GM12878 (cell line): ENCODE measurements around the gene PFKL. TPM values are rescaled to one million over a fixed set of nuclear protein-coding genes. Genes with fewer than 3 reads are reported as not detected.

Experiments used
- ATAC-seq: fragments of 200-7000 bp; cut with Tn5 transposase; 3 replicates; pipeline ENCODE4 v1.9.1; 2020; ENCODE audit warnings: mild to moderate bottlenecking, moderate library complexity
- BruUV-seq: library from RNA; stranded (reverse); fragments of 400-500 nt; replicated peaks from 2 replicates; lab custom pipeline; 2021; lab: Mats Ljungman, UMichigan
- CTCF ChIA-PET: fragments of 300-600 bp; sonication (Branson Sonifier 250); formaldehyde crosslinking; extraction: SDS; loops from one replicate; lab custom pipeline; 2021; ENCODE audit warnings: inconsistent platforms; lab: Yijun Ruan, JAX
- POLR2A ChIA-PET: fragments of 350-600 bp; formaldehyde crosslinking; extraction: SDS; loops from one replicate; lab custom pipeline; 2021; ENCODE audit warnings: inconsistent platforms; lab: Charles Lee
- RAD21 ChIA-PET: fragments of 300-600 bp; sonication (Branson Sonifier 250); formaldehyde crosslinking; loops from one replicate; lab custom pipeline; 2023; ENCODE audit warnings: antibody characterized with exemption; ENCODE audit not compliant: unreplicated experiment; lab: Charles Lee
- SMC1A ChIA-PET: fragments of 300-600 bp; sonication (Branson Sonifier 250); formaldehyde crosslinking; loops from one replicate; lab custom pipeline; 2023; ENCODE audit not compliant: unreplicated experiment, uncharacterized antibody; lab: Charles Lee
- DNase-seq: peaks from one replicate; pipeline ENCODE4 v3.0.0-alpha.2; 2011; ENCODE audit warnings: low read depth, low spot score
- FAIRE-seq: peaks from 3 replicates; lab custom pipeline; 2011; peaks lifted over from hg19 to GRCh38; lab: Jason Lieb, UNC
- H2AFZ ChIP-seq: 2 replicates; pipeline ENCODE4 v1.6.0; 2011; ENCODE audit warnings: low read depth, low read length, control low read depth; ENCODE audit not compliant: control insufficient read depth
- H3K27ac ChIP-seq: 2 replicates; pipeline ENCODE4 v1.5.1; 2011; ENCODE audit warnings: control low read depth; ENCODE audit not compliant: control insufficient read depth, insufficient read depth
- H3K27me3 ChIP-seq, 2 experiments: replicated peaks in 1 of 2; 2 replicates each; pipeline versions ENCODE4 v1.6.0 to v1.6.1; 2011; ENCODE audit warnings: low read length in 1 of 2; ENCODE audit not compliant: control insufficient read depth in 2 of 2, insufficient read depth in 2 of 2
- H3K36me3 ChIP-seq, 2 experiments: 2 replicates each; pipeline ENCODE4 v1.5.1; 2011; ENCODE audit warnings: low read length in 1 of 2; ENCODE audit not compliant: control insufficient read depth in 2 of 2, insufficient read depth in 2 of 2
- H3K4me1 ChIP-seq: 2 replicates; pipeline ENCODE4 v1.6.1; 2011; ENCODE audit warnings: mild to moderate bottlenecking, low read length, moderate library complexity, mixed read lengths; ENCODE audit not compliant: control insufficient read depth, insufficient read depth
- H3K4me2 ChIP-seq: 2 replicates; pipeline ENCODE4 v1.6.0; 2011; ENCODE audit warnings: control low read depth; ENCODE audit not compliant: control insufficient read depth, insufficient read depth
- H3K4me3 ChIP-seq: fragments of 200-600 bp; sonication (generic); 2 replicates; pipeline ENCODE4 v1.5.1; 2016
- H3K79me2 ChIP-seq: 2 replicates; pipeline ENCODE4 v1.6.0; 2011; ENCODE audit warnings: low read length; ENCODE audit not compliant: control insufficient read depth, insufficient read depth
- H3K9ac ChIP-seq: 2 replicates; pipeline ENCODE4 v1.8.0; 2011; ENCODE audit warnings: low read length, control low read depth, mixed read lengths; ENCODE audit not compliant: control insufficient read depth, insufficient read depth
- H3K9me3 ChIP-seq: replicated peaks from 3 replicates; pipeline ENCODE4 v1.5.1; 2011; ENCODE audit warnings: mild to moderate bottlenecking, low read length; ENCODE audit not compliant: control insufficient read depth, insufficient read depth
- H4K20me1 ChIP-seq: 2 replicates; pipeline ENCODE4 v1.6.0; 2011; ENCODE audit not compliant: control insufficient read depth, insufficient read depth
- BCL11A ChIP-seq: IDR thresholded peaks from 2 replicates; pipeline ENCODE4 v1.6.1; 2011; ENCODE audit warnings: low read depth, low read length
- BHLHE40 ChIP-seq, 2 experiments: fragments of 450-650 bp in 1 of 2; IDR thresholded peaks; 2 replicates each; pipeline ENCODE4 v1.6.1; 2011 to 2017; ENCODE audit warnings: low read depth in 2 of 2, borderline replicate concordance in 1 of 2, improper control_type of control experiment in 1 of 2, low read length in 1 of 2, mild to moderate bottlenecking in 1 of 2
- BRCA1 ChIP-seq: IDR thresholded peaks from 2 replicates; pipeline ENCODE4 v1.6.1; 2011; ENCODE audit warnings: low read depth, low read length, improper control_type of control experiment
- CHD1 ChIP-seq: IDR thresholded peaks from 2 replicates; pipeline ENCODE4 v1.6.1; 2012; ENCODE audit warnings: low read depth, low read length, improper control_type of control experiment
- EGR1 ChIP-seq, 2 experiments: IDR thresholded peaks; 1 replicate in 1 of 2; 2 replicates in 1 of 2; pipeline ENCODE4 v1.6.1; 2011 to 2012; ENCODE audit warnings: low read depth in 2 of 2, low read length in 2 of 2, borderline replicate concordance in 1 of 2, mild to moderate bottlenecking in 1 of 2, moderate library complexity in 1 of 2
- HDGF ChIP-seq: fragments of 450-650 bp; IDR thresholded peaks from 2 replicates; pipeline ENCODE4 v1.6.1; 2016; ENCODE audit warnings: antibody characterized with exemption
- NRF1 ChIP-seq: conservative IDR thresholded peaks from 2 replicates; pipeline ENCODE4 v1.6.1; 2011; ENCODE audit warnings: mild to moderate bottlenecking, low read depth, low read length, improper control_type of control experiment
- RAD51 ChIP-seq: fragments of 450-650 bp; IDR thresholded peaks from 2 replicates; pipeline ENCODE4 v1.6.1; 2016; ENCODE audit warnings: moderate library complexity, mild to moderate bottlenecking, inconsistent platforms
- RELA ChIP-seq: fragments of 450-650 bp; IDR thresholded peaks from 2 replicates; pipeline ENCODE4 v1.8.0; 2014; ENCODE audit warnings: borderline replicate concordance; ENCODE audit not compliant: partially characterized antibody
- RUNX3 ChIP-seq: IDR thresholded peaks from 2 replicates; pipeline ENCODE4 v1.6.1; 2012; ENCODE audit warnings: low read length, inconsistent platforms
- SIX5 ChIP-seq: IDR thresholded peaks from 2 replicates; pipeline ENCODE4 v1.6.1; 2011; ENCODE audit warnings: mild to moderate bottlenecking, low read depth, low read length, moderate library complexity; ENCODE audit not compliant: severe bottlenecking
- STAT3 ChIP-seq: IDR thresholded peaks from 2 replicates; pipeline ENCODE4 v1.6.1; 2011; ENCODE audit warnings: low read depth, low read length, improper control_type of control experiment
- TCF7 ChIP-seq: IDR thresholded peaks from 2 replicates; pipeline ENCODE4 v1.6.1; 2014; ENCODE audit warnings: antibody characterized with exemption, borderline replicate concordance
- WGBS: methylation state at CpG from one replicate; pipeline ENCODE4 v1.1.6; 2016; ENCODE audit warnings: low lambda C conversion rate; ENCODE audit not compliant: insufficient replicate concordance, insufficient coverage; ENCODE audit errors: missing lambda C conversion rate; 5-methylcytosine and 5-hydroxymethylcytosine counted together
- in situ Hi-C: fragments of 300-500 bp; cut with MboI; formaldehyde crosslinking; loops from 9 replicates; pipeline ENCODE4 v1.14.3; 2018; ENCODE audit warnings: mixed read lengths
- intact Hi-C: fragments of 100-400 bp; cut with micrococcal nuclease; formaldehyde crosslinking; loops from one replicate; pipeline ENCODE4 v1.14.2; 2022; ENCODE audit not compliant: unreplicated experiment
- polyA plus RNA-seq, 11 experiments: library from polyadenylated mRNA; depleted of rRNA in 4 of 11; unstranded in 6 of 11; stranded (reverse) in 5 of 11; fragments of >200 nt; fragmentation: Nextera tagmentation in 4 of 11; fragmentation: Illumina TruSeq in 1 of 11; extraction: Ambion mirVana in 4 of 11; extraction: Trizol in 1 of 11; gene quantifications; 1 replicate in 1 of 11; 2 replicates in 10 of 11; pipeline versions ENCODE4 v1.2.1 to v1.2.3, GENCODE V29; 2011 to 2016; ENCODE audit warnings: inconsistent platforms in 2 of 11, missing spikeins in 2 of 11, low read depth in 1 of 11
- total RNA-seq, 4 experiments: library from RNA; depleted of rRNA in 3 of 4; stranded (reverse); fragments of >200 nt in 3 of 4; fragmentation: Illumina TruSeq in 1 of 4; extraction: Trizol in 1 of 4; gene quantifications; 2 replicates each; pipeline versions ENCODE4 v1.2.1 to v1.2.3, GENCODE V29; 2013 to 2021
- TF ChIP-seq, protein P1 (sequence below): fragments of 150-350 bp; IDR thresholded peaks from 2 replicates; pipeline ENCODE4 v1.6.1; 2016; ENCODE audit warnings: low read depth, low read length
- TF ChIP-seq, protein P2 (sequence below), 3 experiments: IDR thresholded peaks in 2 of 3; conservative IDR thresholded peaks in 1 of 3; 2 replicates each; pipeline ENCODE4 v1.5.1; 2011; ENCODE audit warnings: low read depth in 3 of 3, low read length in 3 of 3, mild to moderate bottlenecking in 3 of 3, control low read depth in 2 of 3, moderate library complexity in 2 of 3, inconsistent platforms in 1 of 3, mixed read lengths in 1 of 3; ENCODE audit not compliant: control insufficient read depth in 2 of 3, insufficient read depth in 1 of 3; ENCODE audit errors: extremely low read depth in 1 of 3
- TF ChIP-seq, protein P3 (sequence below): fragments of 450-650 bp; IDR thresholded peaks from 2 replicates; pipeline ENCODE4 v1.6.1; 2017; ENCODE audit warnings: mild to moderate bottlenecking

Gene PFKL
- total and polyA plus RNA-seq, 10 of the 15 experiments (the other 5 are each of a cell fraction or from before 2014, with no cell fraction given) = 1.2 to 192 (median 112) TPM

DNA sequence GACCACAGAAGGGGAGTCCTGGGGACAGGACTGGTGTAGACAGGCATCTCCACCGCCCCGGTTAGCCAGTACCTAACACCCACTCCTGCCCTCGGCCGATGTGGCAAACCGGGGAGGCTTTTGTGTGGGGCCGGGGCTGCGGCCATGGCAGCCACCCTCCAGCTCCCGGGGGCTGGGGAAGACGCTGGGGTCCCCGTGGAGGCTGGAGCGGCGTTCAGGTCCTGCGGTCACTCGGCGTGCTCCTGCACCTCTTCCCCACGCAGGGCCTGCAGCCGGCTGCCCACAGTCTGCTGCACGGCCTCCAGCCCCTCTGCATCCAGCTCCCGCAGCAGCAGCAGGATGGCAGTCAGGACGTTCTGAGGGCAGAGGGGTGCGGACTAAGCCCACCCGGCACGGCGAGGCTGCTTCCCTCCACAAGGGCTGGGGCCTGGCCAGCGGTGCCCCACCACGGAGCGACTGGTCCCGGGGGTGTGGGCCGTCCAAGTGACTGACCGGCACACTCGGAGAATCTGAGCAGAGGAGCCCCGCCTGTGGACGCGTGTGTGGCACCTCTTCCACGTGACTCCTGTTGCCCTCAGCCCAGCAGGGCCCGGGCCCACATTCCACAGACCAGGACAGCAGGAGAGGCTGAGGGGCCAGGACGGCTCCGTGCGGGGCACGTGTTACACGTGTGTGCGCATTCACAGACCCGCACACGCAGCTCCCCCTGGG is 30.3 kb downstream of the PFKL start (continued):
- TF ChIP-seq, protein P1, sequence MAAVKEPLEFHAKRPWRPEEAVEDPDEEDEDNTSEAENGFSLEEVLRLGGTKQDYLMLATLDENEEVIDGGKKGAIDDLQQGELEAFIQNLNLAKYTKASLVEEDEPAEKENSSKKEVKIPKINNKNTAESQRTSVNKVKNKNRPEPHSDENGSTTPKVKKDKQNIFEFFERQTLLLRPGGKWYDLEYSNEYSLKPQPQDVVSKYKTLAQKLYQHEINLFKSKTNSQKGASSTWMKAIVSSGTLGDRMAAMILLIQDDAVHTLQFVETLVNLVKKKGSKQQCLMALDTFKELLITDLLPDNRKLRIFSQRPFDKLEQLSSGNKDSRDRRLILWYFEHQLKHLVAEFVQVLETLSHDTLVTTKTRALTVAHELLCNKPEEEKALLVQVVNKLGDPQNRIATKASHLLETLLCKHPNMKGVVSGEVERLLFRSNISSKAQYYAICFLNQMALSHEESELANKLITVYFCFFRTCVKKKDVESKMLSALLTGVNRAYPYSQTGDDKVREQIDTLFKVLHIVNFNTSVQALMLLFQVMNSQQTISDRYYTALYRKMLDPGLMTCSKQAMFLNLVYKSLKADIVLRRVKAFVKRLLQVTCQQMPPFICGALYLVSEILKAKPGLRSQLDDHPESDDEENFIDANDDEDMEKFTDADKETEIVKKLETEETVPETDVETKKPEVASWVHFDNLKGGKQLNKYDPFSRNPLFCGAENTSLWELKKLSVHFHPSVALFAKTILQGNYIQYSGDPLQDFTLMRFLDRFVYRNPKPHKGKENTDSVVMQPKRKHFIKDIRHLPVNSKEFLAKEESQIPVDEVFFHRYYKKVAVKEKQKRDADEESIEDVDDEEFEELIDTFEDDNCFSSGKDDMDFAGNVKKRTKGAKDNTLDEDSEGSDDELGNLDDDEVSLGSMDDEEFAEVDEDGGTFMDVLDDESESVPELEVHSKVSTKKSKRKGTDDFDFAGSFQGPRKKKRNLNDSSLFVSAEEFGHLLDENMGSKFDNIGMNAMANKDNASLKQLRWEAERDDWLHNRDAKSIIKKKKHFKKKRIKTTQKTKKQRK = no peak
- TF ChIP-seq NRF1 = no peak
- no peak for TF ChIP-seq HDGF
- TF ChIP-seq, all 136 proteins: peak for 2

DNA sequence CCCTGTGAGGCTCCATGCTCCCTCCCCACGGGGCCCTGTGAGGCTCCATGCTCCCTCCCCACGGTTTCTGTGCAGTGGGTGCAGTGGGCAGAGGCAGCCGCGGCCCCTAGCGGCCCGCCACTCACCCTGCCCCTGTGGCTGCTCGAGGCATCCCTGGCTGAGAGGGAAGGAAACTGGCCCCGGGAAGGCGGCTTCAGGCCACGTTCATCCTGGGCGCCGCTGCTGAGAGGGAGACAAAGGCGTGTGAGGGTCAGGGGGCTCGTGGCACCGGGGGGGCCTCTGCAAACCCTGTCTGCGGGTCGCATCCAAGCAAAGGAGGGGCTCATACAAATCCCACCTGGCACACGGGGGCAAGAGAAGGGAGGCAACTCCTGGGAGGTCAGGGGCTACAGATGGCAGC is 30.8 kb downstream of the PFKL start:
- Histone ChIP-seq H3K9ac (no peak overlapping the region), H3K4me3 (no peak overlapping the region), H3K4me2 (no peak overlapping the region), H4K20me1 (no peaks in the 10 kb centered on the region), H3K27ac (no peak overlapping the region), H3K27me3 (no peaks in the 10 kb centered on the region), H3K4me1 (no peaks in the 10 kb centered on the region), H2AFZ (no peak overlapping the region), H3K36me3 (peaks cover 0 to 5% of the 10 kb centered on the region in 2 experiments; a peak in 3 of 4 replicates), H3K79me2 (no peaks in the 10 kb centered on the region), H3K9me3 (no peaks in the 10 kb centered on the region)
- WGBS = 90% methylated on average over 17 of the region's 18 CpGs
- no peak for DNase-seq
- intact Hi-C loops (no loop called here), in situ Hi-C loops (no loop called here)
- POLR2A ChIA-PET = interaction anchor here (0.5 kb wide), 1 partner anchor 173 kb away, joined by 3 read pairs; no protein-coding TSS in a partner anchor
- RAD21 ChIA-PET = no interaction called here
- no peak for FAIRE-seq
- ATAC-seq = no peak; the same call in 2 of the 3 replicates
- SMC1A ChIA-PET = no interaction called here
- BruUV-seq = no TSS peak
- CTCF ChIA-PET = no interaction called here
- TF ChIP-seq SIX5 (no peak), BCL11A (no peak), RUNX3 (no peak), BRCA1 (no peak), STAT3 (no peak), TCF7 (no peak), RAD51 (no peak), CHD1 (no peak), RELA (no peak), BHLHE40 (IDR thresholded peaks at IDR 0.05; ENCODE audit: borderline replicate concordance in 1 of 2, low read depth in 2 of 2, low read length in 1 of 2) (no peak), EGR1 (IDR thresholded peaks at IDR 0.05; ENCODE audit: borderline replicate concordance in 1 of 2, low read depth in 2 of 2, low read length in 2 of 2) (no peak)
- TF ChIP-seq, protein P2, sequence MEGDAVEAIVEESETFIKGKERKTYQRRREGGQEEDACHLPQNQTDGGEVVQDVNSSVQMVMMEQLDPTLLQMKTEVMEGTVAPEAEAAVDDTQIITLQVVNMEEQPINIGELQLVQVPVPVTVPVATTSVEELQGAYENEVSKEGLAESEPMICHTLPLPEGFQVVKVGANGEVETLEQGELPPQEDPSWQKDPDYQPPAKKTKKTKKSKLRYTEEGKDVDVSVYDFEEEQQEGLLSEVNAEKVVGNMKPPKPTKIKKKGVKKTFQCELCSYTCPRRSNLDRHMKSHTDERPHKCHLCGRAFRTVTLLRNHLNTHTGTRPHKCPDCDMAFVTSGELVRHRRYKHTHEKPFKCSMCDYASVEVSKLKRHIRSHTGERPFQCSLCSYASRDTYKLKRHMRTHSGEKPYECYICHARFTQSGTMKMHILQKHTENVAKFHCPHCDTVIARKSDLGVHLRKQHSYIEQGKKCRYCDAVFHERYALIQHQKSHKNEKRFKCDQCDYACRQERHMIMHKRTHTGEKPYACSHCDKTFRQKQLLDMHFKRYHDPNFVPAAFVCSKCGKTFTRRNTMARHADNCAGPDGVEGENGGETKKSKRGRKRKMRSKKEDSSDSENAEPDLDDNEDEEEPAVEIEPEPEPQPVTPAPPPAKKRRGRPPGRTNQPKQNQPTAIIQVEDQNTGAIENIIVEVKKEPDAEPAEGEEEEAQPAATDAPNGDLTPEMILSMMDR (IDR thresholded peaks at IDR 0.05 in 2 of 3, conservative IDR thresholded peaks at IDR 0.05 in 1 of 3; ENCODE audit: control insufficient read depth in 2 of 3, extremely low read depth in 1 of 3, insufficient read depth in 1 of 3, low read depth in 3 of 3, low read length in 3 of 3) = no peak
- TF ChIP-seq, protein P3, sequence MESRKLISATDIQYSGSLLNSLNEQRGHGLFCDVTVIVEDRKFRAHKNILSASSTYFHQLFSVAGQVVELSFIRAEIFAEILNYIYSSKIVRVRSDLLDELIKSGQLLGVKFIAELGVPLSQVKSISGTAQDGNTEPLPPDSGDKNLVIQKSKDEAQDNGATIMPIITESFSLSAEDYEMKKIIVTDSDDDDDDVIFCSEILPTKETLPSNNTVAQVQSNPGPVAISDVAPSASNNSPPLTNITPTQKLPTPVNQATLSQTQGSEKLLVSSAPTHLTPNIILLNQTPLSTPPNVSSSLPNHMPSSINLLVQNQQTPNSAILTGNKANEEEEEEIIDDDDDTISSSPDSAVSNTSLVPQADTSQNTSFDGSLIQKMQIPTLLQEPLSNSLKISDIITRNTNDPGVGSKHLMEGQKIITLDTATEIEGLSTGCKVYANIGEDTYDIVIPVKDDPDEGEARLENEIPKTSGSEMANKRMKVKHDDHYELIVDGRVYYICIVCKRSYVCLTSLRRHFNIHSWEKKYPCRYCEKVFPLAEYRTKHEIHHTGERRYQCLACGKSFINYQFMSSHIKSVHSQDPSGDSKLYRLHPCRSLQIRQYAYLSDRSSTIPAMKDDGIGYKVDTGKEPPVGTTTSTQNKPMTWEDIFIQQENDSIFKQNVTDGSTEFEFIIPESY = no peak
